Transverse colon (tissue), 4 donors: Measurements from ENCODE around the gene PDE1C. TPM values are rescaled to one million over a fixed set of nuclear protein-coding genes. Genes with fewer than 3 reads are reported as not detected.

ENCODE experiments used
- DNase-seq: peaks from one replicate; pipeline ENCODE4 v3.0.0-alpha.2; 2019
- H3K27ac ChIP-seq, 4 donors: fragments of 200-600 bp; sonication (generic); 2 replicates each; pipeline ENCODE4 v1.5.1; 2016 to 2018; ENCODE audit warnings: inconsistent platforms in 4 of 4
- H3K27me3 ChIP-seq: fragments of 200-600 bp; sonication (generic); 2 replicates; pipeline ENCODE4 v1.5.1; 2017; ENCODE audit warnings: inconsistent platforms
- H3K36me3 ChIP-seq, 4 donors: fragments of 200-600 bp; sonication (generic); 2 replicates each; pipeline ENCODE4 v1.5.1; 2017 to 2019; ENCODE audit warnings: inconsistent platforms in 4 of 4
- H3K4me1 ChIP-seq, 4 donors: fragments of 200-600 bp; sonication (generic); 2 replicates each; pipeline ENCODE4 v1.5.1; 2017 to 2020; ENCODE audit warnings: inconsistent platforms in 4 of 4
- H3K4me3 ChIP-seq, 4 donors: fragments of 200-600 bp; sonication (generic); 1 replicate in 1 of 4; 2 replicates in 3 of 4; pipeline versions ENCODE4 v1.5.1 to v1.6.1; 2017 to 2019; ENCODE audit warnings: inconsistent platforms in 4 of 4
- H3K9me3 ChIP-seq, 2 donors: fragments of 200-600 bp; sonication (generic); 2 replicates each; pipeline ENCODE4 v1.5.1; 2017 to 2019; ENCODE audit warnings: inconsistent platforms in 2 of 2
- CTCF ChIP-seq, 5 experiments: fragments of 200-600 bp in 3 of 5; fragments of 450-650 bp in 2 of 5; sonication (generic) in 3 of 5; IDR thresholded peaks; 1 replicate in 2 of 5; 2 replicates in 3 of 5; pipeline ENCODE4 v1.5.1; 2016 to 2017; ENCODE audit warnings: antibody characterized with exemption in 5 of 5, inconsistent platforms in 3 of 5, mild to moderate bottlenecking in 2 of 5, moderate library complexity in 1 of 5
- EP300 ChIP-seq: sonication (generic); formaldehyde crosslinking; IDR thresholded peaks from one replicate; pipeline ENCODE4 v1.6.1; 2017; ENCODE audit warnings: antibody characterized with exemption, low read depth
- POLR2A ChIP-seq: fragments of 450-650 bp; IDR thresholded peaks from one replicate; pipeline ENCODE4 v1.6.1; 2016; ENCODE audit warnings: antibody characterized with exemption, mild to moderate bottlenecking, moderate library complexity
- POLR2AphosphoS5 ChIP-seq, 3 donors: sonication (generic); formaldehyde crosslinking; IDR thresholded peaks; one replicate each; pipeline ENCODE4 v1.6.1; 2016; ENCODE audit warnings: antibody characterized with exemption in 3 of 3
- WGBS, 2 donors: methylation state at CpG; one replicate each; pipeline ENCODE4 v1.1.5; 2018; ENCODE audit warnings: low coverage in 1 of 2; 5-methylcytosine and 5-hydroxymethylcytosine counted together
- in situ Hi-C, 4 donors: fragments of 200-750 bp; cut with MboI; loops; one replicate each; pipeline versions ENCODE4 v1.15.0 to v1.15.1; 2017; ENCODE audit warnings: low sequenced_read_pairs in 3 of 4, low pct_ligation_motif_present in 1 of 4, low pct_unique_long_range_greater_than_20kb in 1 of 4
- intact Hi-C: fragments of 100-400 bp; cut with DNase I; formaldehyde crosslinking; loops from one replicate; pipeline ENCODE4 v1.15.1; 2023; ENCODE audit warnings: low total_unique reads
- total RNA-seq, 4 donors: library from RNA; depleted of rRNA; stranded (reverse); fragments of >200 nt; gene quantifications; one replicate each; pipeline ENCODE4 v1.1.0, GENCODE V29; 2016

The PDE1C gene
- total RNA-seq, 4 donors from 2014 or later, result 1.5 to 8.4 (median 2.9) TPM

GRCh38 chr7:31729195-31729804 lies 340.9 kb downstream of the PDE1C start:
- Histone ChIP-seq H3K4me3 (no peak overlapping the region), H3K27ac (no peak overlapping the region), H3K4me1 (no peaks in the 10 kb centered on the region), H3K27me3 (no peaks in the 10 kb centered on the region), H3K9me3 (no peaks in the 10 kb centered on the region), H3K36me3 (no peaks in the 10 kb centered on the region)
- 50 to 57% methylated on average over 3 of the region's 3 CpGs for WGBS, 2 donors
- DNase-seq, result no peak
- in situ Hi-C loops (loop anchor here in 2 of 4 donors (25.0 kb wide), 2 partner anchors 592 to 608 kb away; no protein-coding TSS in a partner anchor), intact Hi-C loops (no loop called here)
- TF ChIP-seq CTCF (IDR thresholded peaks at IDR 0.05) (no peak), POLR2AphosphoS5 (IDR thresholded peaks at IDR 0.05) (no peak), EP300 (no peak), POLR2A (no peak)

GRCh38 chr7:31724696-31725095 lies 345.5 kb downstream of the PDE1C start:
- Histone ChIP-seq H3K27me3 (no peaks in the 10 kb centered on the region), H3K4me1 (no peaks in the 10 kb centered on the region), H3K27ac (no peak overlapping the region), H3K4me3 (no peak overlapping the region), H3K9me3 (no peaks in the 10 kb centered on the region), H3K36me3 (no peaks in the 10 kb centered on the region)
- no peak for TF ChIP-seq CTCF (IDR thresholded peaks at IDR 0.05)
- no peak for TF ChIP-seq POLR2A
- TF ChIP-seq POLR2AphosphoS5 (IDR thresholded peaks at IDR 0.05), result no peak
- DNase-seq, result no peak
- 75 to 93% methylated on average over 3 of the region's 3 CpGs for whole genome bisulfite sequencing, 2 donors
- in situ Hi-C loops (loop anchor here in 2 of 4 donors (25.0 kb wide), 2 partner anchors 587 to 613 kb away; no protein-coding TSS in a partner anchor), intact Hi-C loops (no loop called here)

GRCh38 chr7:31720366-31720765 lies 349.8 kb downstream of the PDE1C start:
- TF ChIP-seq POLR2AphosphoS5 (IDR thresholded peaks at IDR 0.05) (no peak), CTCF (IDR thresholded peaks at IDR 0.05) (no peak), POLR2A (no peak), EP300 (no peak)
- Histone ChIP-seq H3K36me3 (no peaks in the 10 kb centered on the region), H3K9me3 (no peaks in the 10 kb centered on the region), H3K4me3 (no peak overlapping the region), H3K27ac (no peak overlapping the region), H3K27me3 (no peaks in the 10 kb centered on the region), H3K4me1 (no peaks in the 10 kb centered on the region)
- intact Hi-C loops, result no loop called here
- 48 to 61% methylated on average over 5 to 8 of the region's 8 CpGs for WGBS, 2 donors
- in situ Hi-C loops, result no loop called here
- no peak for DNase-seq

GRCh38 chr7:31716355-31716754 lies 353.9 kb downstream of the PDE1C start:
- intact Hi-C loops (no loop called here), in situ Hi-C loops (no loop called here)
- Histone ChIP-seq H3K36me3 (no peaks in the 10 kb centered on the region), H3K4me1 (no peaks in the 10 kb centered on the region), H3K4me3 (no peak overlapping the region), H3K27ac (no peak overlapping the region), H3K27me3 (no peaks in the 10 kb centered on the region), H3K9me3 (no peaks in the 10 kb centered on the region)
- DNase-seq, result no peak
- TF ChIP-seq CTCF (IDR thresholded peaks at IDR 0.05) (no peak), POLR2AphosphoS5 (IDR thresholded peaks at IDR 0.05) (no peak), POLR2A (no peak), EP300 (no peak)
- 37 to 50% methylated on average over 1 of the region's 1 CpG for WGBS, 2 donors
